ENCODE measurements around the gene RTL10.

- TF ChIP-seq CTCF (IDR thresholded peaks at IDR 0.05; ENCODE audit: insufficient read depth, low read length, poor library complexity, severe bottlenecking), result no peak
- TF ChIP-seq EZH2phosphoT487 (conservative IDR thresholded peaks at IDR 0.05; ENCODE audit: low read length), result no peak
These were observed 42.6 kb downstream of the RTL10 start for GRCh38 chr22:19811811-19812771.
